ENCODE results near the gene NCEH1.
"Not testable (repeated sequence)": the region's sequence is repeated elsewhere in the genome, so short reads cannot be mapped to it uniquely, and the experiment has no call there.

Gene NCEH1

GRCh38 chr3:172705170-172705569 is 5.7 kb downstream of the NCEH1 start:
- DNase-seq, result no peak

- no peak for DNase-seq
Measured at GRCh38 chr3:172704001-172704400, 6.9 kb downstream of the NCEH1 start.

GRCh38 chr3:172702731-172703130 is 8.1 kb downstream of the NCEH1 start:
- DNase-seq, result not testable (repeated sequence)

- DNase-seq, result no peak
Measured at GRCh38 chr3:172702256-172702655, 8.6 kb downstream of the NCEH1 start.

GRCh38 chr3:172701751-172702150 is 9.1 kb downstream of the NCEH1 start:
- no peak for DNase-seq

- no peak for DNase-seq
Measured at GRCh38 chr3:172700936-172701455, 9.9 kb downstream of the NCEH1 start.

- no peak for DNase-seq
Measured at GRCh38 chr3:172700256-172700655, 10.6 kb downstream of the NCEH1 start.

GRCh38 chr3:172699031-172699430 is 11.8 kb downstream of the NCEH1 start:
- DNase-seq, result no peak

GRCh38 chr3:172698631-172699030 is 12.2 kb downstream of the NCEH1 start:
- DNase-seq, result no peak

GRCh38 chr3:172697558-172697957 is 13.3 kb downstream of the NCEH1 start:
- DNase-seq, result no peak

- no peak for DNase-seq
Measured at GRCh38 chr3:172696357-172696756, 14.5 kb downstream of the NCEH1 start.

- DNase-seq, result no peak
Measured at GRCh38 chr3:172694573-172695246, 16.2 kb downstream of the NCEH1 start.

GRCh38 chr3:172692751-172693338 is 18.0 kb downstream of the NCEH1 start:
- DNase-seq, result no peak

GRCh38 chr3:172690936-172691335 is 19.9 kb downstream of the NCEH1 start:
- DNase-seq, result no peak

- DNase-seq, result no peak
Measured at GRCh38 chr3:172688588-172688987, 22.3 kb downstream of the NCEH1 start.

GRCh38 chr3:172687501-172687900 is 23.4 kb downstream of the NCEH1 start:
- DNase-seq, result peak; percentile 32

GRCh38 chr3:172685331-172686214 is 25.3 kb downstream of the NCEH1 start:
- DNase-seq, result no peak

- DNase-seq, result no peak
Measured at GRCh38 chr3:172680684-172681083, 30.2 kb downstream of the NCEH1 start.

GRCh38 chr3:172679599-172679998 is 31.3 kb downstream of the NCEH1 start:
- no peak for DNase-seq

- DNase-seq, result no peak
Measured at GRCh38 chr3:172678068-172678467, 32.8 kb downstream of the NCEH1 start.

GRCh38 chr3:172676196-172676922 is 34.5 kb downstream of the NCEH1 start:
- no peak for DNase-seq

- no peak for DNase-seq
Measured at GRCh38 chr3:172675441-172676193, 35.2 kb downstream of the NCEH1 start.

All from NCI-H2171 (cell line).